Measurements from ENCODE around the gene GRM4.

DNA sequence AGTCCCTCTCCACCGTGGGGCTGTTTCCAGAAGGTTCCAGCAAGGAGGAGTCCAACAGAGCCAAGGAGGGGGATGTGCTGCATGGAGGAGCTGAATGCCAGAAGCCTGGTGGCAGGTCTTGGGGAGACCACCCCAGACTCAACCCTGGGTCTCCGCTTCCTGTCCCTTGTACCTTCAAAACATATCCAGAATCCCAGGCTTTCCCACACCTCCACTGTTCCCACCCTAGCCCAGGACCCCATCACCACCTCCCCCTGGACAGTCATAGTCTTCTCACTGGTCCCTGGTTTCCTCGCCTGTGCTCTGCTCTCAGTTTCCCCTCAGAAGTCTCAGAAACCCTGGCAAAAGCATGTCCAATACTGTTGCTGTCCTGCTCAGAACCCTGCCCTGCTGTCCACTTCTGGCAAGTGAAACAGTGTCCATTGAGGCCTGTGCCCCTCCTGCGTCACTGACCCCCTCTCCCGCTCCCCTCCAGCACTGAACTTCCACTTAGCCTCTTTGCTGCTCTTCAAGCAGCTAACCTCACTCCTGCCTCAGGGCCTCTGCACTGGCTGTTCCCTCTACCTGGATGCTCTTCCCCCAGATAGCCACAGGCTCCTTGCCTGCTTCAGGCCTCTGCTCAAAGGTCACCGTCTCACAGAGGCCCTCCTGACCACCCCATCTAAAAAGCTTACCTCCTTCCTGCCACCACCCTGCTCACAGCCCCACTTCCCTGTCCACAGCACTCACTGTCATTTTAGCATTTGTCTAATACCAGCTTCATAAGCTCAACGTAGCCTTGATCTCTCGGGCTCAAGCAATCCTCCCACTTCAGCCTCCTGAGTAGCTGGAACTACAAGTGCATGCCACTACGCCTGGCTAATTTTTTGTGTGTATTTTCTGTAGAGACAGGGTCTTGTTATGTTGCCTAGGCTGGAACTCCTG is 169.2 kb downstream of the GRM4 start:
- TF ChIP-seq, protein P1, sequence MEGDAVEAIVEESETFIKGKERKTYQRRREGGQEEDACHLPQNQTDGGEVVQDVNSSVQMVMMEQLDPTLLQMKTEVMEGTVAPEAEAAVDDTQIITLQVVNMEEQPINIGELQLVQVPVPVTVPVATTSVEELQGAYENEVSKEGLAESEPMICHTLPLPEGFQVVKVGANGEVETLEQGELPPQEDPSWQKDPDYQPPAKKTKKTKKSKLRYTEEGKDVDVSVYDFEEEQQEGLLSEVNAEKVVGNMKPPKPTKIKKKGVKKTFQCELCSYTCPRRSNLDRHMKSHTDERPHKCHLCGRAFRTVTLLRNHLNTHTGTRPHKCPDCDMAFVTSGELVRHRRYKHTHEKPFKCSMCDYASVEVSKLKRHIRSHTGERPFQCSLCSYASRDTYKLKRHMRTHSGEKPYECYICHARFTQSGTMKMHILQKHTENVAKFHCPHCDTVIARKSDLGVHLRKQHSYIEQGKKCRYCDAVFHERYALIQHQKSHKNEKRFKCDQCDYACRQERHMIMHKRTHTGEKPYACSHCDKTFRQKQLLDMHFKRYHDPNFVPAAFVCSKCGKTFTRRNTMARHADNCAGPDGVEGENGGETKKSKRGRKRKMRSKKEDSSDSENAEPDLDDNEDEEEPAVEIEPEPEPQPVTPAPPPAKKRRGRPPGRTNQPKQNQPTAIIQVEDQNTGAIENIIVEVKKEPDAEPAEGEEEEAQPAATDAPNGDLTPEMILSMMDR (IDR thresholded peaks at IDR 0.05) = no peak
- TF ChIP-seq EP300 (IDR thresholded peaks at IDR 0.05) = no peak

All from ovary (tissue), 3 donors.